ENCODE results near the gene SETD7.

SETD7 gene

GRCh38 chr4:139554893-139555704 is 920 bp downstream of the SETD7 start:
- Histone ChIP-seq H3K79me2 (ENCODE audit: control insufficient read depth, low read length) (peaks cover 62% of the 10 kb centered on the region), H3K27me3 (ENCODE audit: control insufficient read depth, low read length) (no peaks in the 10 kb centered on the region), H3F3A (ENCODE audit: control insufficient read depth, insufficient read depth) (peaks cover 27% of the 10 kb centered on the region), H3K36me3 (ENCODE audit: control insufficient read depth, low read length) (peaks cover 38% of the 10 kb centered on the region), H3K27ac (ENCODE audit: low read depth, low read length) (peak overlapping the region; percentile 79), H4K20me1 (ENCODE audit: control insufficient read depth, insufficient read depth, low read depth, low read length) (peaks cover 35% of the 10 kb centered on the region), H3K4me1 (ENCODE audit: control insufficient read depth, low read length) (peaks cover 74% of the 10 kb centered on the region), H3K9me3 (ENCODE audit: control insufficient read depth, insufficient read depth, low read length) (no peaks in the 10 kb centered on the region), H3K9me2 (replicated peaks; ENCODE audit: control insufficient read depth, low read length) (no peaks in the 10 kb centered on the region), H3K4me3 (ENCODE audit: low read length) (peak overlapping the region; percentile 86), H3K4me2 (ENCODE audit: low read length) (peak overlapping the region; percentile 94)
- TF ChIP-seq EZH2phosphoT487 (IDR thresholded peaks at IDR 0.05; ENCODE audit: borderline replicate concordance, low read length) = no peak
- TF ChIP-seq, protein P1, sequence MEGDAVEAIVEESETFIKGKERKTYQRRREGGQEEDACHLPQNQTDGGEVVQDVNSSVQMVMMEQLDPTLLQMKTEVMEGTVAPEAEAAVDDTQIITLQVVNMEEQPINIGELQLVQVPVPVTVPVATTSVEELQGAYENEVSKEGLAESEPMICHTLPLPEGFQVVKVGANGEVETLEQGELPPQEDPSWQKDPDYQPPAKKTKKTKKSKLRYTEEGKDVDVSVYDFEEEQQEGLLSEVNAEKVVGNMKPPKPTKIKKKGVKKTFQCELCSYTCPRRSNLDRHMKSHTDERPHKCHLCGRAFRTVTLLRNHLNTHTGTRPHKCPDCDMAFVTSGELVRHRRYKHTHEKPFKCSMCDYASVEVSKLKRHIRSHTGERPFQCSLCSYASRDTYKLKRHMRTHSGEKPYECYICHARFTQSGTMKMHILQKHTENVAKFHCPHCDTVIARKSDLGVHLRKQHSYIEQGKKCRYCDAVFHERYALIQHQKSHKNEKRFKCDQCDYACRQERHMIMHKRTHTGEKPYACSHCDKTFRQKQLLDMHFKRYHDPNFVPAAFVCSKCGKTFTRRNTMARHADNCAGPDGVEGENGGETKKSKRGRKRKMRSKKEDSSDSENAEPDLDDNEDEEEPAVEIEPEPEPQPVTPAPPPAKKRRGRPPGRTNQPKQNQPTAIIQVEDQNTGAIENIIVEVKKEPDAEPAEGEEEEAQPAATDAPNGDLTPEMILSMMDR (IDR thresholded peaks at IDR 0.05; ENCODE audit: low read depth, low read length, poor library complexity, severe bottlenecking) = no peak

GRCh38 chr4:139554642-139554892 is 1.5 kb downstream of the SETD7 start:
- Histone ChIP-seq H3F3A (ENCODE audit: control insufficient read depth, insufficient read depth) (peaks cover 25% of the 10 kb centered on the region), H3K9me2 (replicated peaks; ENCODE audit: control insufficient read depth, low read length) (no peaks in the 10 kb centered on the region), H3K4me1 (ENCODE audit: control insufficient read depth, low read length) (peaks cover 68% of the 10 kb centered on the region), H3K27ac (ENCODE audit: low read depth, low read length) (peak overlapping the region; percentile 79), H3K79me2 (ENCODE audit: control insufficient read depth, low read length) (peaks cover 67% of the 10 kb centered on the region), H3K36me3 (ENCODE audit: control insufficient read depth, low read length) (peaks cover 38% of the 10 kb centered on the region), H3K4me3 (ENCODE audit: low read length) (peak overlapping the region; percentile 86), H3K9me3 (ENCODE audit: control insufficient read depth, insufficient read depth, low read length) (no peaks in the 10 kb centered on the region), H3K27me3 (ENCODE audit: control insufficient read depth, low read length) (no peaks in the 10 kb centered on the region), H4K20me1 (ENCODE audit: control insufficient read depth, insufficient read depth, low read depth, low read length) (peaks cover 35% of the 10 kb centered on the region), H3K4me2 (ENCODE audit: low read length) (peak overlapping the region; percentile 94)
- TF ChIP-seq, protein P1 (IDR thresholded peaks at IDR 0.05; ENCODE audit: low read depth, low read length, poor library complexity, severe bottlenecking) = no peak
- no peak for TF ChIP-seq EZH2phosphoT487 (IDR thresholded peaks at IDR 0.05; ENCODE audit: borderline replicate concordance, low read length)

DNA sequence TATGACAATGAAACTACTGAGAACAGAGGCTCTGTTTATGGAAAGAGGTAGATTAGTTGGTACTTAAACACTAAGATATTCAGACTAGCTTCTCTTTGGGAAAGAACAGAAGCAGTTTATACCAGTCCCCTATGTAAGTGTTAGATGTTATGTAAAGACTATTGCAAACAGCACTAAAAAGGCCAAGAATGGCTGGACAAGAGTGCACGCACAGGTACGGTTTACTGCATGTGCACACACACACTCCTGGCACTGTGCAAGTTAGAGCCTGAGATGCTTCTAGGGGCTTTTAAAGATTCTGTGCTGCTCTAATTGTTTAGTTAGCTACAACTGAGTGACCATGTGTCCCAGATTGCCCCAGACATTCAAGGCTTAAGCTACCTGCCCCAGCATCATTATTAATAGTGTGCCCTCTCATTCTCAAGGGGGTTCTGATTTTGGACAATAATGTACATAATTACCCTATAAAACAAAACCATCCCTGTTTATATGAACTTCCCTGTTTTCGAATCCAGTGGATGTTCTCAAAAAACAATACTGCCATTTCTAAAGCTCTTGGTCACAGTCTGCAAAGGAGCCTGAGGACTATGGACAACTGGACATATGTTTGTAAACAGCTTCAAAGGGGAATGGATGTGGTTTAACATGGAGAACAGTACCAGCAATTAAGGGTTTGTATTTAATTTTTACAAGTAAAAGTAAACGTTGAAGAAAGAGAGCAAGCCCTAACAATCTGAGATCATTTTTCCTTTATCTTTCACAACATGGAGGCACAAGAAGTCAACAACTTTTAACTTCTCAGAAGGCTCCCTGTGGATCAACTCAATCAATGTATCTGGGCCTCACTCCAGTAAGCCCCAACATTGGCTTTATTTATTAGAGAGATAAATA is 2.0 kb downstream of the SETD7 start:
- TF ChIP-seq EZH2phosphoT487 (IDR thresholded peaks at IDR 0.05; ENCODE audit: borderline replicate concordance, low read length) = no peak
- TF ChIP-seq, protein P1 (IDR thresholded peaks at IDR 0.05; ENCODE audit: low read depth, low read length, poor library complexity, severe bottlenecking) = no peak
- Histone ChIP-seq H3K9me2 (replicated peaks; ENCODE audit: control insufficient read depth, low read length) (no peaks in the 10 kb centered on the region), H3F3A (ENCODE audit: control insufficient read depth, insufficient read depth) (peaks cover 20% of the 10 kb centered on the region), H3K27ac (ENCODE audit: low read depth, low read length) (no peak overlapping the region), H3K4me1 (ENCODE audit: control insufficient read depth, low read length) (peaks cover 62% of the 10 kb centered on the region), H3K79me2 (ENCODE audit: control insufficient read depth, low read length) (peaks cover 73% of the 10 kb centered on the region), H3K4me3 (ENCODE audit: low read length) (peak overlapping the region; percentile 86), H3K36me3 (ENCODE audit: control insufficient read depth, low read length) (peaks cover 38% of the 10 kb centered on the region), H3K27me3 (ENCODE audit: control insufficient read depth, low read length) (no peaks in the 10 kb centered on the region), H3K9me3 (ENCODE audit: control insufficient read depth, insufficient read depth, low read length) (no peaks in the 10 kb centered on the region), H3K4me2 (ENCODE audit: low read length) (peak overlapping the region; percentile 94), H4K20me1 (ENCODE audit: control insufficient read depth, insufficient read depth, low read depth, low read length) (peaks cover 36% of the 10 kb centered on the region)
